Erythroblast (primary cell): ENCODE measurements around the gene GGT6.

ENCODE experiments used
- GATA1 ChIP-seq: IDR thresholded peaks from 2 replicates; pipeline ENCODE4 v1.6.1; 2011; ENCODE audit warnings: low read depth, mild to moderate bottlenecking, control low read depth, low read length, moderate library complexity
- POLR2A ChIP-seq: IDR thresholded peaks from 2 replicates; pipeline ENCODE4 v1.6.1; 2011; ENCODE audit warnings: mild to moderate bottlenecking, low read length

- TF ChIP-seq POLR2A (no peak), GATA1 (no peak)
Observed at GRCh38 chr17:4554441-4554996, 5.9 kb downstream of the GGT6 start.
